WI38 (cell line): ENCODE results near the gene SYCP2.

Experiments used
- H3K4me3 ChIP-seq: 2 replicates; pipeline ENCODE4 v1.5.1; 2011; ENCODE audit warnings: low read depth, mild to moderate bottlenecking, control low read depth, low read length
- TF ChIP-seq, protein P1 (sequence below): IDR thresholded peaks from 2 replicates; pipeline ENCODE4 v1.5.1; 2012; ENCODE audit warnings: low read depth, mild to moderate bottlenecking, control low read depth, low read length

Gene SYCP2

DNA sequence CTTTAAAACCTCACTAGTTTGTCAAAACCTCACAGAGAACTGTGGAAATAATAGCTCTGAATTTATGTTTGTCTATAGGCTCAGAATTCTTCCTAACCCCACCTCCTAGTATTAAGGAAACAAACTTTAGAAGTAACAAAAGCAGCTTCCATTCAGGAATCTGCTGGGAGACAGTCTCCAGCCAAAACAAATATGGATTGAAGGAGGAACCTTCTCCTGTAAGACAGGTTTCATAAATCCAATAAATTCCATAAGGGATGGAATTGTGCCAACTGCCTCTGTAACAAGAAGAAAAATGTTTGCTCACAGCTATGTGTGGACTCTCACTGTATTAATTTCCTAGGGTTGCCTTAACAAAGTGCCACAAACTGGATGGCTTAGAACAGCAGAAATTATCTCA, 7.5 kb downstream of the SYCP2 start:
- H3K4me3 ChIP-seq: no peak overlapping the region
- TF ChIP-seq, protein P1, sequence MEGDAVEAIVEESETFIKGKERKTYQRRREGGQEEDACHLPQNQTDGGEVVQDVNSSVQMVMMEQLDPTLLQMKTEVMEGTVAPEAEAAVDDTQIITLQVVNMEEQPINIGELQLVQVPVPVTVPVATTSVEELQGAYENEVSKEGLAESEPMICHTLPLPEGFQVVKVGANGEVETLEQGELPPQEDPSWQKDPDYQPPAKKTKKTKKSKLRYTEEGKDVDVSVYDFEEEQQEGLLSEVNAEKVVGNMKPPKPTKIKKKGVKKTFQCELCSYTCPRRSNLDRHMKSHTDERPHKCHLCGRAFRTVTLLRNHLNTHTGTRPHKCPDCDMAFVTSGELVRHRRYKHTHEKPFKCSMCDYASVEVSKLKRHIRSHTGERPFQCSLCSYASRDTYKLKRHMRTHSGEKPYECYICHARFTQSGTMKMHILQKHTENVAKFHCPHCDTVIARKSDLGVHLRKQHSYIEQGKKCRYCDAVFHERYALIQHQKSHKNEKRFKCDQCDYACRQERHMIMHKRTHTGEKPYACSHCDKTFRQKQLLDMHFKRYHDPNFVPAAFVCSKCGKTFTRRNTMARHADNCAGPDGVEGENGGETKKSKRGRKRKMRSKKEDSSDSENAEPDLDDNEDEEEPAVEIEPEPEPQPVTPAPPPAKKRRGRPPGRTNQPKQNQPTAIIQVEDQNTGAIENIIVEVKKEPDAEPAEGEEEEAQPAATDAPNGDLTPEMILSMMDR: no peak

DNA sequence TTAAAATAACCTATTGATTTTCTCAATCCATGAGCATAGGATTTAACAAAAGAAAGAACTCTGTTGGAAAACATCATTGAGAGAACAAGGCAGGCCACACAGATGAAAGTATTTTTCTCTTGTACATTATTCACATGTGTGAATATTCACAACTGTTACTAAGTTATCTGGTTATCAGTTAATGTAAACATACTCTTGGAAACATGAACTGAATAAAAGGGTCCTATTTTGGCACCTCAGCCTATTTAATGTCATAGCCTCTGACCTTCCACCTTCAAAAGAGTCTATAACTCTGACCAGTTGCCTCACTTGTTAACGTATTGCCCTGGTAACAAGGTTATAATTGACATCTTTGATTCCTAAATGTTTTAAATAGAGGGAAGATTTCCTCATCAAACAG, 8.1 kb downstream of the SYCP2 start:
- TF ChIP-seq, protein P1: no peak

DNA sequence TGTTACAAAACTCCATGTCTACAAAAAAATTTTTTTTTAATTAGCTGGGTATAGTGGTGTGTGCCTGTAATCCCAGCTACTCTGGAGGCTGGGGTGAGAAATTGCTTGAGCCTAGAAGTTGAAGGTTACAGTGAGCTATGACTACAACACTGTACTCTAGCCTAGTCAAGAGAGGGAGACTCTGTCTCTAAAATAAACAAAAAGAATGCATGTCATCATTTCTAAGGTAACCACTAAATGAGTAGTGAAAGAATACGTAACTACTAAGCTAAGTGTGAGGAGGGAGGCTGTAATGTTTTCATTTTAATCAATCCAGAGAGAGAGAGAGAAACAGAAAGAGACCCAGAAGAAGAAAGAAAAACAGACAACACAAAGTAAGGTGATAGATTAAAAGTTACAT, 9.9 kb downstream of the SYCP2 start:
- TF ChIP-seq, protein P1: no peak

More for the DNA sequence above, 8.1 kb downstream of the SYCP2 start:
- H3K4me3 ChIP-seq: no peak overlapping the region

DNA sequence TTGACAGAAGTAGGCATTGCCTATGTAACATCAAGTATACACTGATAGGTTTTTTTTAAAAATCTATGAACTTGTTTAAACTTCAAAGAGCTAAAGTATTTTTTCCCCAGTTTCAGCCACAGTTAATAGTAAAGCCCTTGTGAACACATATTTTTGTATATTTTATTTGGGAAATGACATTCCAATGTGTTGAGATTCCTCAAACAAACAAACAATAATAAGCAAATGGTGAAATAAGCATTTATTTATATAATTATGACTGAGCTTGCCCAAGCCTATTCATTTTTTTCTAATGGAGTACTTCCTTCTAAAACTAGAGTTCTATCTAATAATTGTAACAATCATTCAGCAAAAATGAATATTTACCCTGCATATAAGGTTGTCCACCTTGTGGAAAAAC, 12.5 kb downstream of the SYCP2 start:
- TF ChIP-seq, protein P1: no peak
- H3K4me3 ChIP-seq: no peak overlapping the region

More for the DNA sequence above, 9.9 kb downstream of the SYCP2 start:
- no peak overlapping the region for H3K4me3 ChIP-seq

DNA sequence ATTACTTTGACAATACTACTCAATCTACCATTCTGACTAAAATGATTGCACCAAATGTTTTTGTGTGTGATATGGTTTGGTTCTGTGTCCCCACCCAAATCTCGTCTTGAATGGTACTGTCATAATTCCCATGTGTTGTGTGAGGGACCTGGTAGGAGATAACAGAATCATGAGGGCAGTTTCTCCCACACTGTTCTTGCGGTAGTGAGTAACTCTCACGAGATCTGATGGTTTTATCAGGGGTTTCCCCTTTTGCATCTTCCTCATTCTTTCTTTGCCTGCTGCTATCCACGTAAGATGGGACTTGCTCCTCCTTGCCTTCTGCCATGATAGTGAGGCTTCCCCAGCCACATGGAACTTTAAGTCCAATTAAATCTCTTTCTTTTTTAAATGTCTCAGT, 20.8 kb downstream of the SYCP2 start:
- TF ChIP-seq, protein P1: no peak
- no peak overlapping the region for H3K4me3 ChIP-seq

DNA sequence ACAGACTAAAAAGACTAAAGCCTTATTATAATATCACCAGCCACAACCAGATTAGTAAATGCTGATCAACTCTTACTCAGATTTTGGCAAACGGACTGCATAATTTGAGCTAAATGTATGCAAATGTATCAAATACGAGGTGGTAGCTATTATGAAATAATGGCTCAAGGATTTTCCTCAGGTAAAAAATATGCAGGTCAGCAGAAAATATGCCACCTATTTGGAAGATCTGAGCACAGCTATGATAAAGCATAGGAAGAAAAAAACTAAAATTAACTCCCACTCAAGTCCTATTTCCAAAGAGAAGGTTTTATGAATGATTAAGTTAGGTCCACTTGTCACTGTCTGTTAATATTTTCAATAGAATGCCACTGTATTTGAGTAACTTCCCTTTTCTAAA, 22.4 kb downstream of the SYCP2 start:
- TF ChIP-seq, protein P1: no peak
- no peak overlapping the region for H3K4me3 ChIP-seq

DNA sequence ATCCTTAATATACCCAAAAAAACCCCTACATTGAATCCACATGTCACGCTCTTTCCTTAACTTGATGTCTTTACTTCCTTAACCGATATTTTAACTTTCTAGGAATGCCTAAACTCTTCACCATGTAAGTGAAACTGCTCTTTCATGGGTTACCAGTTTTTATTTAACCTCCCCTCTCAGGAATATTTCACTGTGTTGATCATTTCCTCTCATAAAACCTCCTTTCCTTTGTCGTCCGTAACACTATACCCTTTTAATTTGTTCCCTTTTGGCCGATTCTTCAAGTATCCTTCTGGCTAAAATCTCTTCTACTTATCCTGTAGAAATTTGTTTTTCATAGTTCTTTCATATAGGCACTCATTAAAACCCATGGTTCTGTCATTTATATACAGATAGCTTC, 24.6 kb downstream of the SYCP2 start:
- TF ChIP-seq, protein P1: no peak
- no peak overlapping the region for H3K4me3 ChIP-seq
